Sciatic nerve (tissue), 2 donors: ENCODE data around the gene USP34. TPM values are rescaled to one million over a fixed set of nuclear protein-coding genes. Genes with fewer than 3 reads are reported as not detected.

Source experiments
- ATAC-seq: fragments of 200-7000 bp; cut with Tn5 transposase; one replicate; pipeline ENCODE4 v1.9.1; 2020; ENCODE audit warnings: mild to moderate bottlenecking, moderate library complexity
- DNase-seq: peaks from one replicate; pipeline ENCODE4 v3.0.0-alpha.2; 2020; ENCODE audit warnings: low spot score
- intact Hi-C: fragments of 100-400 bp; cut with DNase I; formaldehyde crosslinking; loops from one replicate; pipeline ENCODE4 v1.14.2; 2022
- total RNA-seq: library from RNA; stranded (reverse); fragmentation: NEBNext Ultra II Directional; extraction: Animal tissue kit (Norgen Biotek cat#: 25700); gene quantifications from one replicate; pipeline ENCODE4 v1.2.1, GENCODE V29; 2021
- donor health status: DM: no; HTN: no; CAD: no.
- donor health status: DM: no; HTN: no; CAD: no.

The USP34 gene
- total RNA-seq, 1 donor from 2014 or later, result 154 TPM

GRCh38 chr2:61353909-61354308 lies 117.0 kb downstream of the USP34 start:
- DNase-seq, result no peak
- intact Hi-C loops, result no loop called here

GRCh38 chr2:61350777-61351176 lies 120.1 kb downstream of the USP34 start:
- ATAC-seq (no peak), DNase-seq (no peak)
- intact Hi-C loops, result no loop called here

More at GRCh38 chr2:61353909-61354308, 117.0 kb downstream of the USP34 start:
- ATAC-seq, result no peak

GRCh38 chr2:61343141-61343540 lies 127.7 kb downstream of the USP34 start:
- ATAC-seq (no peak), DNase-seq (no peak)
- intact Hi-C loops, result no loop called here

GRCh38 chr2:61340242-61340641 lies 130.6 kb downstream of the USP34 start:
- DNase-seq (no peak), ATAC-seq (no peak)
- intact Hi-C loops, result no loop called here

- ATAC-seq (no peak), DNase-seq (no peak)
- intact Hi-C loops, result no loop called here
Measured at GRCh38 chr2:61338447-61338846, 132.4 kb downstream of the USP34 start.

GRCh38 chr2:61335187-61335586 lies 135.7 kb downstream of the USP34 start:
- DNase-seq (no peak), ATAC-seq (no peak)
- intact Hi-C loops, result no loop called here

GRCh38 chr2:61334466-61334865 lies 136.4 kb downstream of the USP34 start:
- ATAC-seq, result no peak
- intact Hi-C loops, result no loop called here
- DNase-seq, result no peak

GRCh38 chr2:61328707-61329251 lies 142.1 kb downstream of the USP34 start:
- no peak for DNase-seq
- intact Hi-C loops, result no loop called here
- ATAC-seq, result no peak

GRCh38 chr2:61327173-61327572 lies 143.7 kb downstream of the USP34 start:
- DNase-seq, result no peak
- intact Hi-C loops, result no loop called here
- ATAC-seq, result no peak

GRCh38 chr2:61326423-61326822 lies 144.5 kb downstream of the USP34 start:
- DNase-seq (no peak), ATAC-seq (no peak)
- intact Hi-C loops, result no loop called here

- ATAC-seq, result no peak
- intact Hi-C loops, result no loop called here
- DNase-seq, result no peak
Measured at GRCh38 chr2:61320181-61320580, 150.7 kb downstream of the USP34 start.

GRCh38 chr2:61318553-61318952 lies 152.3 kb downstream of the USP34 start:
- DNase-seq (no peak), ATAC-seq (no peak)
- intact Hi-C loops, result no loop called here

- DNase-seq, result no peak
- intact Hi-C loops, result no loop called here
- no peak for ATAC-seq
Measured at GRCh38 chr2:61295981-61296380, 174.9 kb downstream of the USP34 start.

- DNase-seq (no peak), ATAC-seq (no peak)
- intact Hi-C loops, result no loop called here
Measured at GRCh38 chr2:61291851-61292575, 178.9 kb downstream of the USP34 start.

GRCh38 chr2:61288070-61288841 lies 182.6 kb downstream of the USP34 start:
- DNase-seq, result no peak
- intact Hi-C loops, result no loop called here
- ATAC-seq, result no peak

GRCh38 chr2:61287254-61287653 lies 183.6 kb downstream of the USP34 start:
- ATAC-seq, result no peak
- intact Hi-C loops, result no loop called here
- no peak for DNase-seq

- ATAC-seq, result no peak
- intact Hi-C loops, result no loop called here
Measured at GRCh38 chr2:61283443-61284160, 187.3 kb downstream of the USP34 start.

GRCh38 chr2:61282104-61282590 lies 188.7 kb downstream of the USP34 start:
- no peak for ATAC-seq
- DNase-seq, result no peak
- intact Hi-C loops, result no loop called here

More at GRCh38 chr2:61283443-61284160, 187.3 kb downstream of the USP34 start:
- no peak for DNase-seq

GRCh38 chr2:61281321-61281720 lies 189.6 kb downstream of the USP34 start:
- DNase-seq (no peak), ATAC-seq (no peak)
- intact Hi-C loops, result no loop called here
